BJ (cell line): Measurements from ENCODE around the gene KRTAP19-3. TPM values are rescaled to one million over a fixed set of nuclear protein-coding genes. Genes with fewer than 3 reads are reported as not detected.
"Not testable (repeated sequence)": the region's sequence is repeated elsewhere in the genome, so short reads cannot be mapped to it uniquely, and the experiment has no call there.

Source experiments
- CTCF ChIA-PET: fragments of 350-600 bp; formaldehyde crosslinking; extraction: SDS; loops from one replicate; lab custom pipeline; 2021; ENCODE audit warnings: antibody characterized with exemption, inconsistent platforms; lab: Yijun Ruan, JAX
- POLR2A ChIA-PET: fragments of 300-600 bp; sonication (Branson Sonifier 250); formaldehyde crosslinking; extraction: SDS; loops from one replicate; lab custom pipeline; 2021; ENCODE audit warnings: antibody characterized with exemption; lab: Charles Lee
- DNase-seq: peaks from one replicate; pipeline ENCODE4 v3.0.0-alpha.2; 2011; ENCODE audit warnings: low read depth
- H3K27me3 ChIP-seq: 2 replicates; pipeline ENCODE4 v1.6.0; 2011; ENCODE audit warnings: low read length; ENCODE audit not compliant: control insufficient read depth, insufficient read depth
- H3K36me3 ChIP-seq: 2 replicates; pipeline ENCODE4 v1.5.1; 2011; ENCODE audit warnings: low read length; ENCODE audit not compliant: control insufficient read depth, insufficient read depth
- H3K4me3 ChIP-seq: 2 replicates; pipeline ENCODE4 v1.5.1; 2011; ENCODE audit warnings: low read depth, mild to moderate bottlenecking, control low read depth, low read length
- CTCF ChIP-seq: IDR thresholded peaks from 2 replicates; pipeline ENCODE4 v1.5.1; 2011; ENCODE audit warnings: low read depth, mild to moderate bottlenecking, control low read depth, inconsistent platforms, low read length, moderate library complexity; ENCODE audit not compliant: insufficient read depth
- polyA minus RNA-seq: library from RNA; depleted of rRNA, polyadenylated mRNA; stranded (reverse); fragments of >200 nt; gene quantifications from 2 replicates; pipeline ENCODE4 v1.2.3, GENCODE V29; 2011; rRNA and poly(A)+ RNA removed
- polyA plus RNA-seq: library from polyadenylated mRNA; depleted of rRNA; stranded (reverse); fragments of >200 nt; gene quantifications from 2 replicates; pipeline ENCODE4 v1.2.3, GENCODE V29; 2011; rRNA removed

Gene KRTAP19-3
- polyA plus RNA-seq = not detected in 2 replicates
- polyA minus RNA-seq = not detected in 2 replicates

- CTCF ChIA-PET = no interaction called here
- Histone ChIP-seq H3K36me3 (no peaks in the 10 kb centered on the region), H3K4me3 (no peak within 1 kb of the TSS), H3K27me3 (no peaks in the 10 kb centered on the region)
- POLR2A ChIA-PET = no interaction called here
- no peak for TF ChIP-seq CTCF
- no peak for DNase-seq
Measured at GRCh38 chr21:30491963-30492428, at the start of gene KRTAP19-3. TSS of gene KRTAP19-3 (minus strand) at chr21:30492013. CDS start at chr21:30491957, 56 bp downstream.

DNA sequence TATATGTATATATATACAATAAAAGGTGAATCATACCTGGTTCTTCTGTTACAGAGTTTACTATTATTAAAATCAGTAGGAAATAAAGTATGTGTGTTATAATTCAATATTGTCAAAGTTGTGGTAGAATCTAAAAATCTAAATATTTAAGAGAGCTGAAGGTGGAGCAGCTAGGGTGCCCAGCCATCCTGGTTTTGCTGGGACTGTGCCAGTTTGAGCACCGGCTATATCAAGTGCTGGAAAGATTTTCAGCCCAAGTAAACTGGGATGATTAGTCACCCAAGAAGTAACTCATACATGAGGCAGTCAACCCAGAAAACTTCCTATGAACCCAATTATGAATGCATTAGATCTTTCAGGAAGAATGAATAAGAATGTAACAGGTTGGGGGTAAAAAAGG lies 27.1 kb upstream of the KRTAP19-3 start:
- ChIA-PET POLR2A (no interaction called here), CTCF (no interaction called here)
- H3K27me3 ChIP-seq = no peaks in the 10 kb centered on the region
- no peaks in the 10 kb centered on the region for H3K36me3 ChIP-seq
- no peak overlapping the region for H3K4me3 ChIP-seq
- no peak for TF ChIP-seq CTCF
- no peak for DNase-seq

GRCh38 chr21:30515681-30516080 lies 23.9 kb upstream of the KRTAP19-3 start:
- ChIA-PET CTCF (interaction anchor here (0.7 kb wide), 1 partner anchor 19 kb away, joined by 3 read pairs; no protein-coding TSS in a partner anchor), POLR2A (no interaction called here)
- Histone ChIP-seq H3K27me3 (no peaks in the 10 kb centered on the region), H3K36me3 (no peaks in the 10 kb centered on the region), H3K4me3 (no peak overlapping the region)
- no peak for TF ChIP-seq CTCF
- no peak for DNase-seq

DNA sequence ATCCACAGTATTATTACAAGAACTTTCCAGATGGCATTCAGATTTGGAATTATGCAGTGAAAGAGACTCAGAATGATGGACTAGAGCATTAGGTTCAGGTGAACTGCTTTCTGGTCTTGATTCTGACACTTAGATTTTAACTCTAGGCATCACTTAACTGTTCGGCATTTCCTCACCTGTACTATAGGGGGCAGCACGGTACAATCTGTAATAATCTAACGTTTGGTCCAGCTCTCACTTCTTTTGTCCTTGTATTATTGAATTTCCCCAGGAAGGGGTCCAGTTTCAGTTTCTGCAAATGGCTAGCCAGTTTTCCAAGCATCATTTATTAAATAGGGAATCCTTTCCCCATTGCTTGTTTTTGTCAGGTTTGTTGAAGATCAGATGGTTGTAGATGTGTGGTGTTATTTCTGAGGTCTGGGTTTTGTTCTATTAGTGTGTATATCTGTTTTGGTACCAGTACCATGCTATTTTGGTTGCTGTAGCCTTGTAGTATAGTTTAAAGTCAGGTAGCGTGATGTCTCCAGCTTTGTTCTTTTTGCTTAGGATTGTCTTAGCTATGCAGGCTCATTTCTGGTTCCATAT lies 13.9 kb upstream of the KRTAP19-3 start:
- H3K4me3 ChIP-seq, H3K27me3 ChIP-seq, POLR2A ChIA-PET, DNase-seq, H3K36me3 ChIP-seq, CTCF ChIA-PET: not testable (repeated sequence)

- no peak for TF ChIP-seq CTCF
- ChIA-PET POLR2A (no interaction called here), CTCF (no interaction called here)
- no peaks in the 10 kb centered on the region for H3K27me3 ChIP-seq
- no peaks in the 10 kb centered on the region for H3K36me3 ChIP-seq
- H3K4me3 ChIP-seq = no peak within 1 kb of the TSS
- DNase-seq = no peak
Measured at GRCh38 chr21:30502041-30502440, 10.2 kb upstream of the KRTAP19-3 start, which contains the start of gene KRTAP19-5. TSS of gene KRTAP19-5 (minus strand) at chr21:30502141. CDS start at chr21:30502090, 51 bp downstream.

DNA sequence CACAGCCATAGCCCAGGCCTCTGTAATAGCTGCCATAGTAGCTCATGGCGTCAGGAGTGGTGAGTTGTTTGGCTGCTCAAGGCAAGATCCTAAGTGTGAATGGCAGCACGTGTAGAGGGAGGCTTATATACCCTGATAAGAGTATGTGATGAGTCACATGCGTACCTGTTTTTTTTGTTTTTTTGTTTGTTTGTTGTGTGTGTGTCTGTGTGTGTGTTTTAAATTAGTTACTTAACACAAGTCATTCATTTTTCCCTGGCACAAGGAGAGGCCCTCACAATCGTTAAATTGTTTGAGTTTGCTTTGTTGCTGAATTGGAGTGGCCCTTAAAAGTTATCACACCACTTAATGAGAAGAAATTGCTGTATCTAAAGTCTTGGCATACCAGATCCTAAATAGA lies 5.3 kb upstream of the KRTAP19-3 start, which contains the start of gene KRTAP19-4:
TSS of gene KRTAP19-4 (minus strand) at position 101 of the 400 bp plus-strand sequence. CDS start at position 46, 55 bp downstream.
- Histone ChIP-seq H3K4me3 (no peak within 1 kb of the TSS), H3K27me3 (no peaks in the 10 kb centered on the region), H3K36me3 (no peaks in the 10 kb centered on the region)
- TF ChIP-seq CTCF = no peak
- DNase-seq = no peak
- ChIA-PET CTCF (no interaction called here), POLR2A (no interaction called here)
